SW 1271 (cell line): ENCODE measurements around the gene TMEM209.
"Not testable (repeated sequence)": the region's sequence is repeated elsewhere in the genome, so short reads cannot be mapped to it uniquely, and the experiment has no call there.

ENCODE experiments used
- DNase-seq, 2 experiments: peaks; one replicate each; lab custom pipeline; 2025; lab: John Stamatoyannopoulos, UW

TMEM209 gene

DNA sequence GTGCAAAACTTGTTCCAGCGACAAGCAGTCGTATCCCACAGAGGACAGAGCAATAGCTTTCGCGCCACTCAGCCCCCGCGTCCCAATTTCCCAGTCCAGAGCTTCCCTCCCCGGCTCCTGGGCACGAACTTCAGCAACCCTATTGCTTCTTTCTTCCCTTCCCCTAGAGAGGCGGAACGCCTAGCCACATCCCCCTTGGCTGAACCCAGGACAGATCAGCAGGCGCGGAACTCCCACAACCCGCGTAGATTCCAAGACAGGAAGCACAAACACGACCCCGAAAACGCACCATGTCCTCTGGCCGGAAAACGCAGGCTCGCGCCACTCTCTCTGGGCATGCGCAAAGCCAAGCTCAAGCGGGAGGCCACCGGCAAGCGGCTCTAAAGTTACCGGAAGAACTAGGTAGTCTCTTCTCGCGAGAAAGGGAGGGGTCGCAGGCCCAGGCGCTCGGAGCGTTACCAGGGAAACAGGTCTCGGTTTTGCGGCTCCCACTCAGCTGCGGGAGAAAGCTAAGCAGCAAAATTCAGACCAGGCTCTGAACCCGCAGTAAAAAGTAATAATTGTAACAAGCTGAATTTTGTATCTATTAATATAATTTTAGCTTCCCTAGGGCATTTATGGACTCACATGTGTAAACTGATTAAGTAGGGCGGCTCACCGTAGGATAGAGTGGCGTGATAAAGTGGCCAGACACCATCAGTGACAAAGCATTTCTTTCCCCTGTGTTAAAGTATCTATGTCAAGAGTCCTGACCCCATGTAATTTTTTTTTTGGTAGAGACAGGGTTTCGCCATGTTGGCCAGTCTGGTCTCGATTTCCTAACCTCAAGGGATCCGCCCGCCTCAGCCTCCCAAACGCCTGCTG, at the start of gene TMEM209:
TSS of gene TMEM209 (minus strand) at position 323 of the 864 bp plus-strand sequence. CDS start at position 292, 31 bp downstream.
- peak; percentile 90 to 97 for DNase-seq

DNA sequence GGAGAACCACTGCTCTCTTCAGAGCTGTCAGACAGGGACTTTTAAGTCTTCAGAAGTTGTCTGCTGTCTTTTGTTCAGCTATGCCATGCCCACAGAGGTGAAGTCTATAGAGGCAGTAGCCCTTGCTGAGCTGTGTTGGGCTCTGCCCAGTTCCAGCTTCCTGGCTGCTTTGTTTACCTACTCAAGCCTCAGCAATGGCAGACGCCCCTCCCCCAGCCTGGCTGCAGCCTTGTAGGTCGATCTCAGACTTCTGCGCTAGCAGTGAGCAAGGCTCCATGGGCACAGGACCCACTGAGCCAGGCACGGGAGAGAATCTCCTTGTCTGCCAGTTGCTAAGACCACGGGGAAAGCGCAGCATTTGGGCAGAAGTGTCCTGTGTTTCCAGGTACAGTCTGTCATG, 49.3 kb upstream of the TMEM209 start:
- no peak for DNase-seq

GRCh38 chr7:130249626-130250025, 44.4 kb upstream of the TMEM209 start:
- not testable (repeated sequence) for DNase-seq

DNA sequence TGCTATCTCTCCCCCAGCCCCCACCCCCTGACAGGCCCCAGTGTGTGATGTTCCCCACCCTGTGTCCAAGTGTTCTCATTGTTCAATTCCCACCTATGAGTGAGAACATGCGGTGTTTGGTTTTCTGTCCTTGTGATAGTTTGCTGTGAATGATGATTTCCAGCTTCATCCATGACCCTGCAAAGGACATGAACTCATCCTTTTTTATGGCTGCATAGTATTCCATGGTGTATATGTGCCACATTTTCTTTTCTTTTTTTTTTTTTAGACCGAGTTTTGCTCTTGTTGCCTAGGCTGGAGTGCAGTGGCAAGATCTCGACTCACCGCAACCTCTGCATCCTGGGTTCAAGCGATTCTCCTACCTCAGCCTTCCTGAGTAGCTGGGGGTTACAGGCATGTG, 43.6 kb upstream of the TMEM209 start:
- not testable (repeated sequence) for DNase-seq

DNA sequence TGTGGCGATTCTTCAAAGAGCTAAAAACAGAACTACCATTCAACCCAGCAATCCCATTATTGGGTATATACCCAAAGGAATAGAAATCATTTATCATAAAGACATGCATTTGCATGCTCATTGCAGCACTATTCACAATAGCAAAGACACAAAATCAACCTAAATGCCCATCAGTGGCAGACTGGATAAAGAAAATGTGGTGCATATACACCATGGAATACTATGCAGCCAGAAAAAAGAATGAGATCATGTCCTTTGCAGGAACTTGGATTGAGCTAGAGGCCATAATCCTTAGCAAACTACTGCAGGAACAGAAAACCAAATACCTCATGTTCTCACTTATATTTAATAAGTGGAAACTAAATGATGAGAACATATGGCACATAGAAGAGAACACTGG, 41.3 kb upstream of the TMEM209 start:
- DNase-seq, result not testable (repeated sequence)

DNA sequence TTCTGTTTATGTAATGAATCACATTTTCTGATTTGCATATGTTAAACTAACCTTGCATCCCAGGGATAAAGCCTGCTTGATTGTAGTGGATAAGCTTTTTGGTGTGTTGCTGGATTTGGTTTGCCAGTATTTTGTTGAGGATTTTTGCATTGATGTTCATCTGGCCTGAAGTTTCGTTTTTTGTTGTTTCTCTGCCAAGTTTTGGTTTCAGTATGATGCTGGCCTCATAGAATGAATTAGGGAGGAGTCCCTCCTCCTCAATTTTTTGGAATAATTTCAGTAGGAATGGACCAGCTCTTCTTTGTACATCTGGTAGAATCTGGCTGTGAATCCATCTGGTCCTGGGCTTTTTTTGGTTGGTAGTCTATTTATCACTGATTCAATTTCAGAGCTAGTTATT, 38.3 kb upstream of the TMEM209 start:
- DNase-seq, result not testable (repeated sequence)

DNA sequence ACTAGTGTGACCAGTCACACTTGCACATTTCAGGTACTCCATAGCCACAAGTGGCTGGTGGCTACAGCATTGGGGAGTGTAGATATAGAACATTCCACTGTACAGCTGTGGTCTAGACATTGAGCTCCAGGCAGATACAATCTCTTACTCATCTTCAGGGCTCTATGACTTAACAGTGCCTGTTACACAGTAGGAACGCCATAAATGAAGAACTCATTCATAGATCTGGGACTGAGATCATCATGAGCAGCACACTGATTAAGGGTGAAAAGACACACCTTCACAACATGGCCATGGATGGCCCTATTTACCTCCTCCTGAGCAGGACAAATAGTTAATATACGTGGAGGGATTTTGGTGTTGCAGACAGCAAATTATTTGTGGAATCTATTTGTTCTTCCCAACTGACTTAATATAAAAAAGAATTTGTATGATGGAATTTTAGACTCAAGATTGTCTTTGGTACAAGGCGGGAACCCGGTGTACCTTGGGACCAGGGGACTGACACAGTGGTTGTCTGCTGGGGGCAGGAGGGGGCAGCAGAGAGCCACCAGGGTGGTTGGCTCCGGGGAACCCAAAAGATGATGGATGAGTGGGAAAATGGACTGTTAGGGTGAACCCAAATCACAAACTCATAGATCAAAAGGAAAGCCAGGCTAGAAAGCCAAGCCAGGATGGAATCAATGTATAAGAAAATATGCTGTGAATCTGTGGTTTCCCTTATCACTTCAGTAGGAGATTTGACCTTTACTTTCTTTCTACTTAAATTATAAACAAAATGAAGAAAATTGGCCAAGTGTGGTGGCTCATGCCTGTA, 37.2 kb upstream of the TMEM209 start:
- DNase-seq, result peak in 1 of 2 experiments; percentile 20

GRCh38 chr7:130240240-130240639, 35.0 kb upstream of the TMEM209 start:
- DNase-seq, result no peak

DNA sequence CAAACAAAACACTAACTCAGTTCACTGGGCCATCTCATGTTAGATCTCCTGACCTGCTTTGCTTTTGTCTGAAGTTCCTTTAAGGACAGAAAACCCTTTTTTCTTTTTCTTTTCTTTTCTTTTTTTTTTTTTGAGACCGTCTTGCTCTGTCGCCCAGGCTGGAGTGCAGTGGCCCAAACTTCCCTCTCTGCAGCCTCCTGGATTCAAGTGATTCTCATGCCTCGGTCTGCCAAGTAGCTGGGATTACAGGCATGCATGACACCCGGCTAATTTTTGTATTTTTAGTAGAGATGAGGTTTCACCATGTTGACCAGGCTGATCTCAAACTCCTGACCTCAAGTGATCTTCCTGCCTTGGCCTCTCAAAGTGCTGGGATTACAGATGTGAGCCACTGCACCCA, 31.2 kb upstream of the TMEM209 start:
- not testable (repeated sequence) for DNase-seq

GRCh38 chr7:130234078-130234477, 28.9 kb upstream of the TMEM209 start:
- DNase-seq, result no peak

- no peak for DNase-seq
Observed at GRCh38 chr7:130232209-130232608, 27.0 kb upstream of the TMEM209 start.

DNA sequence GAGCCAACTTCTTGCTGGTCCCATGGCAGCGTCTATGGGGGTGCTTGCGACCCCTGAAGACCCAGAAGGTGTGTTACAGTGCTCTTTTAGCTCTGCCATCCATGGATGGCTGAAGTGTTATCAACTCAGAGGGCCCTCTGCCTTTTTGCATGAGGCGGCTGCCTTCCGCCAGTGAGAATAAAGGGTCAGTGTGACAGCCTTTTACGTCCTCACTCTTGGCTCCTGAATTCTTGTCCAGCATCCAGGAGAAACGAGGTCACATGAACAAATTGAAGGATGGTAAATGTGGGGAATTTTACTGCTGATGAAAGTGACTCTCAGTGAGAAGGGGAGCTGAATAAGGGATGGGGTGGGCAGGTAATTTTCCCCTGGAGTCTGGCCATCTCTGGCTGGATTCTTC, 26.6 kb upstream of the TMEM209 start:
- DNase-seq, result no peak

- not testable (repeated sequence) for DNase-seq
Observed at GRCh38 chr7:130229981-130230380, 24.8 kb upstream of the TMEM209 start.

DNA sequence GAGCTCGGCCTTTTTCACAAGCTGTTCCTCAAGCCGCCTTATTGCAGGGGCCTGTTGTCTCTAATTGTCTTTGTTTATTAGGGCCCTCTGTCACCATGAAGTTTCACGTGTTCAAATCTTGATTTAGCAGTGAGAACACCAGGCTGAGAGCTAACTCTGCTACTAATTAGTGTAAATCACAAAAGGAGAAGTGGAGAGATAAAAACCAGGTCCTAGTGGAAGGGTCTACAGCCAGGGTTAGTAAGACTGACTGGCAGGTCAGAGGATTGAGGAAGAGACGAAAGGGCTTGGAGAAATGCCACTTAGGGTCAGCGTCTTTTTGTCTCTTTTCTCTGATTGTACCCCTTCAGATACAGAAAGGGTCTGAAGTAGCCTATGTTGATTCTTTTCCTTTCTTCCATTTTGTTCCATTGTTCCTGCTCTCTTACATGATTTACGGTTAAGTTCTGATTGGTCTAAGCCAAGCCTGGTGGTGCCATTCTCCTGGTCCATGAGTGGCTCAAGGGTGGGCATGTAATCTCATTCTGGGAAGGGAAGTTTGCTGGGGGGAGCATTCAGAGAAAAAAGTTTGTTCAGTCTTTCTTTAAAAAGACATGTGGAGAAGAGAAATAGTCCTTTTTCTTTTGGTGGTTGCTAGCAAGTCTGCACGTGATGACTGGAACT, 23.8 kb upstream of the TMEM209 start:
- DNase-seq, result no peak

- no peak for DNase-seq
Observed at GRCh38 chr7:130227883-130228575, 22.8 kb upstream of the TMEM209 start.

GRCh38 chr7:130226333-130226732, 21.1 kb upstream of the TMEM209 start:
- DNase-seq, result no peak

GRCh38 chr7:130224923-130225322, 19.7 kb upstream of the TMEM209 start:
- DNase-seq, result not testable (repeated sequence)

DNA sequence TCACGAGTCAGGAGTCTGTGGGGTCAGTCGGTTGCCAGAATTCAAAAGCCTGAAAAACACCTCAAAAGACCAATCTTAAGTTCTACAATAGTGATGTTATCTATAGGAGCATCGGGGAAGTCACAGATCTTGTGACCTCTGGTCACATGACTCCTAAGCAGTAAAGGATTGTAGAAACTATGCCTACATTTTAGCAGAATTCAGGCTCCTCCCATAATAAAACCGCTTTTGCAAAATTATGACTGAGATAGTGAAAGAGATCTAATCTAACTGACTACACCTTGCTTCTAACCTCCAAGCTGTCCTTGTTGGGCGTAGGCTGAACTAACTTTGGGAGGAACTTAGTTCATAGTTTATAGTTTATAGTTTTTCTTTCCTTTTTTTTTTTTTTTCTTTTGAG, 19.0 kb upstream of the TMEM209 start:
- DNase-seq, result no peak

DNA sequence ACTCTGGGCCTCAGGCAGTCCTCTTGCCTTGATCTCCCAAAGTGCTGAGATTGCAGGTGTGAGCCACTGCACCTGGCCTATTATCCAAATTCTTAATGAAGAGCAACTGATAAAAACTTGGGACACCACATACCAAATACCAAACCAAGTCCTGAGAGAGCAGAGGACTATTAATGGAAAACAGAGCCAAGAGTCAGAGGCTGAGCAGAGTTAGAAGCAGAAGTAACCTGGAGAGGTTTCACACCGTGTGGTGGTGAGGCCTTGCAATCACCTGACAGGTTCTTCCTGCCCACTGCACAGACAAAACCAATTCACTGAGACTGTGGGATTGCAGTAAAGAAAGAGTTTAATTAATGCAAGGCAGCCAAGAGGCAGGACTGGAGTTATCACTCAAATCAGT, 18.4 kb upstream of the TMEM209 start:
- no peak for DNase-seq

GRCh38 chr7:130221746-130222145, 16.5 kb upstream of the TMEM209 start:
- no peak for DNase-seq

GRCh38 chr7:130219871-130220270, 14.7 kb upstream of the TMEM209 start:
- no peak for DNase-seq
